SK-N-SH treated with all-trans-retinoic acid at 6 μM for 48 hours (cell line): ENCODE results near the gene VPS13D.

Source experiments
- ATAC-seq: fragments of 200-7000 bp; cut with Tn5 transposase; 3 replicates; pipeline ENCODE4 v1.9.1; 2020; ENCODE audit warnings: mild to moderate bottlenecking, moderate library complexity
- ARNTL ChIP-seq: fragments of 450-650 bp; formaldehyde crosslinking; IDR thresholded peaks from 2 replicates; pipeline ENCODE4 v1.5.0; 2020; ENCODE audit warnings: low read depth, mild to moderate bottlenecking, moderate library complexity, borderline replicate concordance
- BACH2 ChIP-seq: fragments of 250-450 bp; sonication (Bioruptor Pico); IDR thresholded peaks from 2 replicates; pipeline ENCODE4 v1.9.0; 2021; ENCODE audit warnings: mild to moderate bottlenecking, borderline replicate concordance
- CSDC2 ChIP-seq: fragments of 250-450 bp; sonication (Bioruptor Pico); IDR thresholded peaks from 2 replicates; pipeline ENCODE4 v1.5.0; 2020; ENCODE audit warnings: mild to moderate bottlenecking, moderate library complexity
- ESRRG ChIP-seq: fragments of 250-450 bp; sonication (Bioruptor Pico); IDR thresholded peaks from 2 replicates; pipeline ENCODE4 v1.6.1; 2021; ENCODE audit warnings: mild to moderate bottlenecking
- GLIS3 ChIP-seq: fragments of 250-450 bp; sonication (Bioruptor Pico); IDR thresholded peaks from 2 replicates; pipeline ENCODE4 v1.5.0; 2020; ENCODE audit warnings: mild to moderate bottlenecking, moderate library complexity
- ISL1 ChIP-seq: fragments of 250-450 bp; sonication (Bioruptor Pico); IDR thresholded peaks from 2 replicates; pipeline ENCODE4 v2.1.2; 2022; ENCODE audit warnings: mild to moderate bottlenecking, moderate library complexity
- OSR1 ChIP-seq: fragments of 250-450 bp; sonication (Bioruptor Pico); IDR thresholded peaks from 2 replicates; pipeline ENCODE4 v1.8.0; 2022; ENCODE audit warnings: moderate library complexity, mild to moderate bottlenecking, inconsistent platforms
- PPARA ChIP-seq: fragments of 250-450 bp; sonication (Bioruptor Pico); IDR thresholded peaks from 2 replicates; pipeline ENCODE4 v1.5.0; 2020; ENCODE audit warnings: mild to moderate bottlenecking, borderline replicate concordance
- RARB ChIP-seq: fragments of 250-450 bp; sonication (Bioruptor Pico); IDR thresholded peaks from 2 replicates; pipeline ENCODE4 v1.8.0; 2021; ENCODE audit warnings: mild to moderate bottlenecking, moderate library complexity
- SNAI2 ChIP-seq: fragments of 250-450 bp; sonication (Bioruptor Pico); IDR thresholded peaks from 2 replicates; pipeline ENCODE4 v1.5.0; 2020; ENCODE audit warnings: mild to moderate bottlenecking, moderate library complexity
- TCF4 ChIP-seq: fragments of 250-450 bp; sonication (Bioruptor Pico); IDR thresholded peaks from 2 replicates; pipeline ENCODE4 v1.8.0; 2021; ENCODE audit warnings: mild to moderate bottlenecking, moderate library complexity, borderline replicate concordance
- TOX ChIP-seq: fragments of 250-450 bp; sonication (Bioruptor Pico); IDR thresholded peaks from 2 replicates; pipeline ENCODE4 v1.8.0; 2021; ENCODE audit warnings: mild to moderate bottlenecking, moderate library complexity, borderline replicate concordance
- ZC3H10 ChIP-seq: fragments of 250-450 bp; sonication (Bioruptor Pico); IDR thresholded peaks from 2 replicates; pipeline ENCODE4 v1.5.1; 2021; ENCODE audit warnings: mild to moderate bottlenecking, moderate library complexity
- ZFP3 ChIP-seq: fragments of 250-450 bp; sonication (Bioruptor Pico); IDR thresholded peaks from 2 replicates; pipeline ENCODE4 v1.5.0; 2020; ENCODE audit warnings: mild to moderate bottlenecking, moderate library complexity
- ZFP30 ChIP-seq: fragments of 450-650 bp; formaldehyde crosslinking; IDR thresholded peaks from 2 replicates; pipeline ENCODE4 v1.5.0; 2022; ENCODE audit warnings: mild to moderate bottlenecking, moderate library complexity
- ZNF70 ChIP-seq: fragments of 450-650 bp; formaldehyde crosslinking; IDR thresholded peaks from 2 replicates; pipeline ENCODE4 v1.5.0; 2020; ENCODE audit warnings: mild to moderate bottlenecking, moderate library complexity
- TF ChIP-seq, protein P1 (sequence below): fragments of 250-450 bp; sonication (Bioruptor Pico); IDR thresholded peaks from 2 replicates; pipeline ENCODE4 v1.5.0; 2020; ENCODE audit warnings: mild to moderate bottlenecking, moderate library complexity
- TF ChIP-seq, protein P2 (sequence below): fragments of 250-450 bp; sonication (Bioruptor Pico); IDR thresholded peaks from 2 replicates; pipeline ENCODE4 v1.5.1; 2020; ENCODE audit warnings: low read depth, mild to moderate bottlenecking, moderate library complexity
- TF ChIP-seq, protein P3 (sequence below): fragments of 250-450 bp; sonication (Bioruptor Pico); IDR thresholded peaks from 2 replicates; pipeline ENCODE4 v1.8.0; 2020; ENCODE audit warnings: mild to moderate bottlenecking, moderate library complexity, borderline replicate concordance
- TF ChIP-seq, protein P4 (sequence below): fragments of 250-450 bp; sonication (Bioruptor Pico); IDR thresholded peaks from 2 replicates; pipeline ENCODE4 v1.5.1; 2021; ENCODE audit warnings: mild to moderate bottlenecking, moderate library complexity
- TF ChIP-seq, protein P5 (sequence below): fragments of 250-450 bp; sonication (Bioruptor Pico); IDR thresholded peaks from 2 replicates; pipeline ENCODE4 v1.8.0; 2021; ENCODE audit warnings: low read depth, mild to moderate bottlenecking, moderate library complexity, borderline replicate concordance

The VPS13D gene

DNA sequence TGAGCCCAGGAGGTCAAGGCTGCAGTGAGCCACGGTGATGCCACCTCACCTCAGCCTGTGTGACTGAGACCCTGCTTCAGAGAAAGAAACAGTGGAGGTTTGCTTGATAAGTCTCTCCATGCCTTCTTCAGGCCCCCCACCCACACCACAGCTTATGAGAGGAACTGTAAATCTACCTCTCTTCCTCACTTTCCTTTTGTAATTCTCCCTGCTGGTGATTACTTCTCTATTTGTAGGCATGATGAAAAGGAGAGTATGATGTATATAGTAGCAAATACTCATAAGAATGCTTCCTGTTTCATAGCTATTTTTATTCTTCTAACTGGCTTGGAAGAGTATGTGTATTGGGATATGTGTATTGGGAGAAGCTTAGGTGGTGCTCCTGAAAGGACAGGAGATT lies 186.3 kb downstream of the VPS13D start (continued):
- no peak for TF ChIP-seq RARB (CRISPR knock-in tag)
- no peak for TF ChIP-seq TCF4
- TF ChIP-seq ZFP3 = no peak
- TF ChIP-seq ZNF70 (CRISPR knock-in tag) = no peak
- TF ChIP-seq, protein P1, sequence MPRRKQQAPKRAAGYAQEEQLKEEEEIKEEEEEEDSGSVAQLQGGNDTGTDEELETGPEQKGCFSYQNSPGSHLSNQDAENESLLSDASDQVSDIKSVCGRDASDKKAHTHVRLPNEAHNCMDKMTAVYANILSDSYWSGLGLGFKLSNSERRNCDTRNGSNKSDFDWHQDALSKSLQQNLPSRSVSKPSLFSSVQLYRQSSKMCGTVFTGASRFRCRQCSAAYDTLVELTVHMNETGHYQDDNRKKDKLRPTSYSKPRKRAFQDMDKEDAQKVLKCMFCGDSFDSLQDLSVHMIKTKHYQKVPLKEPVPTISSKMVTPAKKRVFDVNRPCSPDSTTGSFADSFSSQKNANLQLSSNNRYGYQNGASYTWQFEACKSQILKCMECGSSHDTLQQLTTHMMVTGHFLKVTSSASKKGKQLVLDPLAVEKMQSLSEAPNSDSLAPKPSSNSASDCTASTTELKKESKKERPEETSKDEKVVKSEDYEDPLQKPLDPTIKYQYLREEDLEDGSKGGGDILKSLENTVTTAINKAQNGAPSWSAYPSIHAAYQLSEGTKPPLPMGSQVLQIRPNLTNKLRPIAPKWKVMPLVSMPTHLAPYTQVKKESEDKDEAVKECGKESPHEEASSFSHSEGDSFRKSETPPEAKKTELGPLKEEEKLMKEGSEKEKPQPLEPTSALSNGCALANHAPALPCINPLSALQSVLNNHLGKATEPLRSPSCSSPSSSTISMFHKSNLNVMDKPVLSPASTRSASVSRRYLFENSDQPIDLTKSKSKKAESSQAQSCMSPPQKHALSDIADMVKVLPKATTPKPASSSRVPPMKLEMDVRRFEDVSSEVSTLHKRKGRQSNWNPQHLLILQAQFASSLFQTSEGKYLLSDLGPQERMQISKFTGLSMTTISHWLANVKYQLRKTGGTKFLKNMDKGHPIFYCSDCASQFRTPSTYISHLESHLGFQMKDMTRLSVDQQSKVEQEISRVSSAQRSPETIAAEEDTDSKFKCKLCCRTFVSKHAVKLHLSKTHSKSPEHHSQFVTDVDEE (CRISPR knock-in tag) = no peak

DNA sequence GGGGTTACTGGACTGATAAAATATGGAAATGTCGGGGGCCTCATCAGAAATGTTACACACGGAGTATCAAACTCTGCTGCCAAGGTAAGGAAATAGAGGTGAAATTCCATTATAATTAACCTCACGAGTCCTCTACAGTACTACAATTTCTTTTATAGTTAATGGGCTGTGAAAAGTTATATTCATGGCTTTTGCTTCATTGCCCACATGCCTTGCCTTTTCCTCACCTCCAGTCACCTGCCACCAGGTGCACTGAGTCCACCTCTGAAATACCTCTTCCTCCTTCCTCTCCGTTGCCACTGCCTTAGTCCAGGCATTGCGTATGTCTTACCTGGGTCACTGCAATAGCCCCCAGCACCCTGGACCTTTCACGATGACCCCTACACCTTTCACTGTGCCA lies 186.9 kb downstream of the VPS13D start:
- TF ChIP-seq, protein P2, sequence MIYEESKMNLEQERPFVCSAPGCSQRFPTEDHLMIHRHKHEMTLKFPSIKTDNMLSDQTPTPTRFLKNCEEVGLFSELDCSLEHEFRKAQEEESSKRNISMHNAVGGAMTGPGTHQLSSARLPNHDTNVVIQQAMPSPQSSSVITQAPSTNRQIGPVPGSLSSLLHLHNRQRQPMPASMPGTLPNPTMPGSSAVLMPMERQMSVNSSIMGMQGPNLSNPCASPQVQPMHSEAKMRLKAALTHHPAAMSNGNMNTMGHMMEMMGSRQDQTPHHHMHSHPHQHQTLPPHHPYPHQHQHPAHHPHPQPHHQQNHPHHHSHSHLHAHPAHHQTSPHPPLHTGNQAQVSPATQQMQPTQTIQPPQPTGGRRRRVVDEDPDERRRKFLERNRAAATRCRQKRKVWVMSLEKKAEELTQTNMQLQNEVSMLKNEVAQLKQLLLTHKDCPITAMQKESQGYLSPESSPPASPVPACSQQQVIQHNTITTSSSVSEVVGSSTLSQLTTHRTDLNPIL (CRISPR knock-in tag) = no peak
- TF ChIP-seq GLIS3 (CRISPR knock-in tag) = no peak
- TF ChIP-seq ZFP30 (CRISPR knock-in tag) = no peak
- TF ChIP-seq PPARA (CRISPR knock-in tag) = no peak
- TF ChIP-seq RARB (CRISPR knock-in tag) = no peak
- TF ChIP-seq, all 23 proteins: peak for 0
- no peak for ATAC-seq

DNA sequence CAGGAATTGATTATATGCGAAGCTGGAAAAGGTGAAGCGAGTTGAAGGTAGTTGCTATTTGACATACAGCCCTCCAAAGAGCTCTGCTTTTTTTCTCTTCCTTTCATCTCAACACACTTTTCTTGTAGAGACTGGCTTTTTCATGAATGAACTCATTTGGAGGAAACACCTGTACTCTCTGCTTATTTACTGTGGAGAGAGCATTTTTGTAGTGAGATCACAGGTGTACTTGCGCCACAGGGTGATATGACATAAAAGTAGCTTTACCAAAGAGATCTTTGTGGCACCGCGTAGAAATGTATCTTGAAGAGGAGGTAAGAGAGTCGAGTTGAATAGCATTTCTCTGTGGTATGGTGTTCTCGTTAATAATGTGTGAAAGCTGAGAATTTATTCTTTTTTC lies 187.6 kb downstream of the VPS13D start:
- TF ChIP-seq ZC3H10 (CRISPR knock-in tag) = no peak
- ATAC-seq = no peak

DNA sequence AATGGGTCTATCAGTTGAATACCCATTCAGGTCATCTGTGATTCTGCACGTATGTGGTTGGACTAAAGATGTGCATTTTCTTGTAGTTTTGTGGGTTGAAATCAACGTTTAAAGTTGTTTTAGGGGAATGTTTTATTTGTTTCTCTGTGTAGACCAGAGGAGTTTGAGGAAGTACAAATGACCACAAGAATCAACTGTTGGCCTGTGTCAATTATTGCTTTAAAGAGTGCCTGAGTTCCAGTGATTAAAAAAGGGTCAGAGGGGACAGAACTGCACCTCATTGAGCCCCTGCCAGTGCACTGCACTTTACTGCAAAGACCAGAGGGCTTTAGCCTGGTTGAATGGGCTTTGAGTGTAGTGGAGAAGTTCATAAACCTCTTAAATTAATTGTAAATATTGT lies 190.3 kb downstream of the VPS13D start:
- ATAC-seq = no peak

More for the DNA sequence above, 190.3 kb downstream of the VPS13D start:
- no peak for TF ChIP-seq BACH2
- TF ChIP-seq SNAI2 (CRISPR knock-in tag) = no peak
- no peak for TF ChIP-seq ZFP3
- TF ChIP-seq, protein P1 (CRISPR knock-in tag) = no peak
- TF ChIP-seq, protein P3, sequence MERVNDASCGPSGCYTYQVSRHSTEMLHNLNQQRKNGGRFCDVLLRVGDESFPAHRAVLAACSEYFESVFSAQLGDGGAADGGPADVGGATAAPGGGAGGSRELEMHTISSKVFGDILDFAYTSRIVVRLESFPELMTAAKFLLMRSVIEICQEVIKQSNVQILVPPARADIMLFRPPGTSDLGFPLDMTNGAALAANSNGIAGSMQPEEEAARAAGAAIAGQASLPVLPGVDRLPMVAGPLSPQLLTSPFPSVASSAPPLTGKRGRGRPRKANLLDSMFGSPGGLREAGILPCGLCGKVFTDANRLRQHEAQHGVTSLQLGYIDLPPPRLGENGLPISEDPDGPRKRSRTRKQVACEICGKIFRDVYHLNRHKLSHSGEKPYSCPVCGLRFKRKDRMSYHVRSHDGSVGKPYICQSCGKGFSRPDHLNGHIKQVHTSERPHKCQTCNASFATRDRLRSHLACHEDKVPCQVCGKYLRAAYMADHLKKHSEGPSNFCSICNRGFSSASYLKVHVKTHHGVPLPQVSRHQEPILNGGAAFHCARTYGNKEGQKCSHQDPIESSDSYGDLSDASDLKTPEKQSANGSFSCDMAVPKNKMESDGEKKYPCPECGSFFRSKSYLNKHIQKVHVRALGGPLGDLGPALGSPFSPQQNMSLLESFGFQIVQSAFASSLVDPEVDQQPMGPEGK (CRISPR knock-in tag) = no peak
- no peak for TF ChIP-seq CSDC2
- no peak for TF ChIP-seq ZC3H10 (CRISPR knock-in tag)
- TF ChIP-seq TOX (CRISPR knock-in tag) = no peak
- no peak for TF ChIP-seq ARNTL (CRISPR knock-in tag)
- TF ChIP-seq, protein P4, sequence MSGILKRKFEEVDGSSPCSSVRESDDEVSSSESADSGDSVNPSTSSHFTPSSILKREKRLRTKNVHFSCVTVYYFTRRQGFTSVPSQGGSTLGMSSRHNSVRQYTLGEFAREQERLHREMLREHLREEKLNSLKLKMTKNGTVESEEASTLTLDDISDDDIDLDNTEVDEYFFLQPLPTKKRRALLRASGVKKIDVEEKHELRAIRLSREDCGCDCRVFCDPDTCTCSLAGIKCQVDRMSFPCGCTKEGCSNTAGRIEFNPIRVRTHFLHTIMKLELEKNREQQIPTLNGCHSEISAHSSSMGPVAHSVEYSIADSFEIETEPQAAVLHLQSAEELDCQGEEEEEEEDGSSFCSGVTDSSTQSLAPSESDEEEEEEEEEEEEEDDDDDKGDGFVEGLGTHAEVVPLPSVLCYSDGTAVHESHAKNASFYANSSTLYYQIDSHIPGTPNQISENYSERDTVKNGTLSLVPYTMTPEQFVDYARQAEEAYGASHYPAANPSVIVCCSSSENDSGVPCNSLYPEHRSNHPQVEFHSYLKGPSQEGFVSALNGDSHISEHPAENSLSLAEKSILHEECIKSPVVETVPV = no peak
- TF ChIP-seq, protein P5, sequence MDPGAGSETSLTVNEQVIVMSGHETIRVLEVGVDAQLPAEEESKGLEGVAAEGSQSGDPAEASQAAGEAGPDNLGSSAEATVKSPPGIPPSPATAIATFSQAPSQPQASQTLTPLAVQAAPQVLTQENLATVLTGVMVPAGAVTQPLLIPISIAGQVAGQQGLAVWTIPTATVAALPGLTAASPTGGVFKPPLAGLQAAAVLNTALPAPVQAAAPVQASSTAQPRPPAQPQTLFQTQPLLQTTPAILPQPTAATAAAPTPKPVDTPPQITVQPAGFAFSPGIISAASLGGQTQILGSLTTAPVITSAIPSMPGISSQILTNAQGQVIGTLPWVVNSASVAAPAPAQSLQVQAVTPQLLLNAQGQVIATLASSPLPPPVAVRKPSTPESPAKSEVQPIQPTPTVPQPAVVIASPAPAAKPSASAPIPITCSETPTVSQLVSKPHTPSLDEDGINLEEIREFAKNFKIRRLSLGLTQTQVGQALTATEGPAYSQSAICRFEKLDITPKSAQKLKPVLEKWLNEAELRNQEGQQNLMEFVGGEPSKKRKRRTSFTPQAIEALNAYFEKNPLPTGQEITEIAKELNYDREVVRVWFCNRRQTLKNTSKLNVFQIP (CRISPR knock-in tag) = no peak
- no peak for TF ChIP-seq ESRRG
- TF ChIP-seq OSR1 (CRISPR knock-in tag) = no peak
- no peak for TF ChIP-seq ZNF70 (CRISPR knock-in tag)
- TF ChIP-seq, protein P2 (CRISPR knock-in tag) = no peak
- TF ChIP-seq RARB (CRISPR knock-in tag) = no peak
- TF ChIP-seq ISL1 (CRISPR knock-in tag) = no peak
- TF ChIP-seq TCF4 = no peak
